Osteoblast (primary cell): Measurements from ENCODE around the gene CGNL1. TPM values are rescaled to one million over a fixed set of nuclear protein-coding genes. Genes with fewer than 3 reads are reported as not detected.

Source experiments
- DNase-seq: peaks from one replicate; pipeline ENCODE4 v3.0.0; 2011; ENCODE audit warnings: low spot score, mixed read lengths; ENCODE audit not compliant: insufficient read length; ENCODE audit errors: missing footprints
- H2AFZ ChIP-seq: 2 replicates; pipeline ENCODE4 v1.6.0; 2011; ENCODE audit warnings: mild to moderate bottlenecking, low read length
- H3K27ac ChIP-seq: 2 replicates; pipeline ENCODE4 v1.5.1; 2011; ENCODE audit warnings: mild to moderate bottlenecking, low read depth, low read length, moderate library complexity
- H3K27me3 ChIP-seq: 2 replicates; pipeline ENCODE4 v1.6.0; 2012; ENCODE audit warnings: mild to moderate bottlenecking, control low read depth, inconsistent platforms, low read length, moderate library complexity; ENCODE audit not compliant: insufficient read depth
- H3K36me3 ChIP-seq: 2 replicates; pipeline ENCODE4 v1.5.1; 2011; ENCODE audit warnings: mild to moderate bottlenecking, low read length, control low read depth, moderate library complexity; ENCODE audit not compliant: insufficient read depth
- H3K4me1 ChIP-seq: 2 replicates; pipeline ENCODE4 v1.5.1; 2011; ENCODE audit warnings: mild to moderate bottlenecking, low read length, control low read depth, moderate library complexity; ENCODE audit not compliant: insufficient read depth
- H3K4me2 ChIP-seq: 2 replicates; pipeline ENCODE4 v1.6.0; 2011; ENCODE audit warnings: mild to moderate bottlenecking, low read length; ENCODE audit not compliant: insufficient read depth
- H3K4me3 ChIP-seq: fragments of 200-600 bp; sonication (generic); 3 replicates; pipeline ENCODE4 v1.5.1; 2012; ENCODE audit warnings: mild to moderate bottlenecking, low read length, inconsistent platforms; ENCODE audit not compliant: insufficient read depth
- H3K79me2 ChIP-seq: 2 replicates; pipeline ENCODE4 v1.6.0; 2012; ENCODE audit warnings: mild to moderate bottlenecking, low read length, control low read depth, inconsistent platforms; ENCODE audit not compliant: insufficient read depth
- H3K9me3 ChIP-seq: 2 replicates; pipeline ENCODE4 v1.5.1; 2011; ENCODE audit warnings: low read depth, low read length, control low read depth
- H4K20me1 ChIP-seq: 2 replicates; pipeline ENCODE4 v1.6.0; 2012; ENCODE audit warnings: mild to moderate bottlenecking, low read length, control low read depth; ENCODE audit not compliant: insufficient read depth
- total RNA-seq: library from RNA; depleted of rRNA; stranded (reverse); fragments of >200 nt; gene quantifications from 2 replicates; pipeline ENCODE4 v1.2.3, GENCODE V29; 2012
- TF ChIP-seq, protein P1 (sequence below): IDR thresholded peaks from 2 replicates; pipeline ENCODE4 v1.5.1; 2011; ENCODE audit warnings: mild to moderate bottlenecking, low read depth, low read length, moderate library complexity; ENCODE audit errors: extremely low read depth

Gene CGNL1
- total RNA-seq, 1 donor, result 1.1 TPM

DNA sequence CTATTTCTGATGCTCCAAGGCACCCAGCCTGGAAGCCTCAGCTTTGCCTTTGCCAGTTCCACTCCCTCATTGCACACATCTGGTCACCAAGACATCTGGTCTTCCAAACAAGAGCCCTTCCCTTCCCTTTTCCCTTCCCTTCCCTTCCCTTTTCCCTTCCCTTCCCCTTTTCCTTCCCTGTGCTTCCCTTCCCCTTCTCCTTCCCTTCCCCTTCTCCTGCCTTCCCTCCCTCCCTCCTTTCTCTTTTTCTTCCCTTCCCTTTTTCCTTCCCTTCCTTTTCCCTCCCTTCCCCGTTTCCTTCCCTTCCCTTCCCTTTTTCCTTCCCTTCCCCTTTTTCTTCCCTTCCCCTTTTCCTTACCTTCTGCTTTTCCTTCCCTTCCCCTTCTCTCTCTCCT lies 2.4 kb upstream of the CGNL1 start:
- peaks cover 48% of the 10 kb centered on the region for H3K27me3 ChIP-seq
- no peak overlapping the region for H3K27ac ChIP-seq
- no peak overlapping the region for H3K4me3 ChIP-seq
- TF ChIP-seq, protein P1, sequence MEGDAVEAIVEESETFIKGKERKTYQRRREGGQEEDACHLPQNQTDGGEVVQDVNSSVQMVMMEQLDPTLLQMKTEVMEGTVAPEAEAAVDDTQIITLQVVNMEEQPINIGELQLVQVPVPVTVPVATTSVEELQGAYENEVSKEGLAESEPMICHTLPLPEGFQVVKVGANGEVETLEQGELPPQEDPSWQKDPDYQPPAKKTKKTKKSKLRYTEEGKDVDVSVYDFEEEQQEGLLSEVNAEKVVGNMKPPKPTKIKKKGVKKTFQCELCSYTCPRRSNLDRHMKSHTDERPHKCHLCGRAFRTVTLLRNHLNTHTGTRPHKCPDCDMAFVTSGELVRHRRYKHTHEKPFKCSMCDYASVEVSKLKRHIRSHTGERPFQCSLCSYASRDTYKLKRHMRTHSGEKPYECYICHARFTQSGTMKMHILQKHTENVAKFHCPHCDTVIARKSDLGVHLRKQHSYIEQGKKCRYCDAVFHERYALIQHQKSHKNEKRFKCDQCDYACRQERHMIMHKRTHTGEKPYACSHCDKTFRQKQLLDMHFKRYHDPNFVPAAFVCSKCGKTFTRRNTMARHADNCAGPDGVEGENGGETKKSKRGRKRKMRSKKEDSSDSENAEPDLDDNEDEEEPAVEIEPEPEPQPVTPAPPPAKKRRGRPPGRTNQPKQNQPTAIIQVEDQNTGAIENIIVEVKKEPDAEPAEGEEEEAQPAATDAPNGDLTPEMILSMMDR, result no peak
- peaks cover 6% of the 10 kb centered on the region for H3K4me1 ChIP-seq
- H4K20me1 ChIP-seq, result no peaks in the 10 kb centered on the region
- no peak overlapping the region for H3K4me2 ChIP-seq
- H2AFZ ChIP-seq, result no peak overlapping the region
- H3K36me3 ChIP-seq, result no peaks in the 10 kb centered on the region
- no peaks in the 10 kb centered on the region for H3K9me3 ChIP-seq
- no peaks in the 10 kb centered on the region for H3K79me2 ChIP-seq
- no peak for DNase-seq

DNA sequence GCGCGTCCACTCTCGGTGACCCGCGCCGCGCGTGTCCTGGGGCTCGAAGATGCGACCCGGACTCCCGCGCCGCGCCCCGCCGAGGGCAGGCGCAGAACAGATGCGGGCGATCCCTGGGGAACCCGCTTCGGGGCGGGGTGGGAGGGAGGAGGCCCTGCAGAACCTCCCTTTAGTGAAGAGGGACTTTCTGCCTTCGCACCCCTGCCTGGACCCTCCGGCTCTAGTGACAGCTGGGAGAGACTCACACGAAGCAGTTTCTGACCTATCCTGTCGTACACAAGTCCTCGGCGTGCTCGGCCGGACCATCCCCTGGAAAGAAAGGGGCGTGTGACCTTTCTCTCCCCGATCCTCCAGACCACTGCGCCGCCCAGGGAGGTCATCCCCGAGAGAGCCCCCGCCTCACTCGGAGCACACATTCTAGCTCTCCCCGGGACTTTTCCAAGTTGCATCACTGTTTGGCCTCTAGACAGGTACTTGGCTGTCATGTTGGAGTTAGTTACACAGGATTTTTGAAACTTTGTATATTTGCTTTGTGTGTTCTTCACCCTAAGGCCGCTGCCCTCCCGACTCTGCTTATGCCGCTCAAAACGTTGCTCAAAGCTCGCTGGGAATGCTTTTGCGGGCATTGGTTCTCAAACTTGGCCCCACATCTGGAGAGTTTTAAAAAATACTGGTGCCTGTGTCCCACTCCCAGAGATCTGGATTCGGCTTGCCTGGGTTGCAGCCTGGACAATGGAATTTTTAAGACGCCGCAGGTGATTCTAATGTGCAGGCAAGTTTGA lies 582 bp downstream of the CGNL1 start:
- DNase-seq, result peak; percentile 87
- no peaks in the 10 kb centered on the region for H3K36me3 ChIP-seq
- H3K27me3 ChIP-seq, result peaks cover 76% of the 10 kb centered on the region
- H2AFZ ChIP-seq, result peak overlapping the region; percentile 51
- H4K20me1 ChIP-seq, result no peaks in the 10 kb centered on the region
- no peaks in the 10 kb centered on the region for H3K9me3 ChIP-seq
- H3K4me3 ChIP-seq, result peak overlapping the region; percentile 65
- H3K4me1 ChIP-seq, result peaks cover 6% of the 10 kb centered on the region
- H3K79me2 ChIP-seq, result no peaks in the 10 kb centered on the region
- no peak overlapping the region for H3K27ac ChIP-seq
- TF ChIP-seq, protein P1, result no peak
- peak overlapping the region; percentile 86 for H3K4me2 ChIP-seq

DNA sequence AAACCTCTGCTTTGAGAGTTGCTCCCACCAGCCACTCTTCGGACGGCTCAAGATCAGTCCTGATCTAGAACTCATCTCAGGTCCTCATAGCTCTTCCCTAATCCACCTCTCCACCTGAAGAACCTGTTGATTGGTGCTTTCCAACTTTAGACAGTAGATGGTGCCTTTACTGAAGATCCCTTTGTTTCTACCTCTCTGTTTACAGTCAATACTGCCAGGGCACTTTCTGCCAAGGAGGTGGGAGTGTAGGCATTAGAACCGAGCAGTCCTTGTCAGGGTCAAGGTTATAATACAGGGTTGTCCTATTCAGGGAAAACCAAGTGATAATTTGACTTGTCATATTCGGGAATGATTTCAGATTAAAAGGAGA lies 1.2 kb downstream of the CGNL1 start:
- no peak for DNase-seq
- Histone ChIP-seq H3K36me3 (no peaks in the 10 kb centered on the region), H3K4me2 (peak overlapping the region; percentile 86), H3K27ac (no peak overlapping the region), H4K20me1 (no peaks in the 10 kb centered on the region), H2AFZ (no peak overlapping the region), H3K27me3 (peaks cover 79% of the 10 kb centered on the region), H3K79me2 (no peaks in the 10 kb centered on the region), H3K9me3 (no peaks in the 10 kb centered on the region), H3K4me3 (no peak overlapping the region), H3K4me1 (peaks cover 6% of the 10 kb centered on the region)
- TF ChIP-seq, protein P1, result no peak

DNA sequence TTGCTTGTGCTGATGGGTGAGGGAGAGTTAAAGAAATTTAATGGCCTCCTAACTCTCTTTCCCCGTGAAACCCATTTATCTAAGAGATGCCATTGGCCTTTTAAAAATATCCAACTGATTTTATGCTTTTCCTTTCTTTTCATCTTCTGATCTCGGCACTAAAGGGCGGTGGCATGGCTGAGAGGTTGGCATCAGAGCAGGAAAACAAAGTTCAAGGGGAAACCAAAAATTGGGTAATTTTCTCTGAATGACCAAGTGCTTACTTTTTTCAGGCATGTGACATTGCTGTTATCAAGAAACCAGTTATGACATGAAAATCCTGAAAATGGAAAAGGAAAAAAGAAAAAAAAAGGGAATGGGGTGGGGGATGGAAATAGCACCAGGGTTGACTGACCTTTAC lies 3.2 kb downstream of the CGNL1 start:
- Histone ChIP-seq H3K79me2 (no peaks in the 10 kb centered on the region), H3K9me3 (no peaks in the 10 kb centered on the region), H3K4me1 (peaks cover 6% of the 10 kb centered on the region), H3K4me3 (no peak overlapping the region), H3K27ac (no peak overlapping the region), H3K27me3 (peaks cover 66% of the 10 kb centered on the region), H3K36me3 (no peaks in the 10 kb centered on the region), H2AFZ (no peak overlapping the region), H4K20me1 (no peaks in the 10 kb centered on the region), H3K4me2 (no peak overlapping the region)
- DNase-seq, result no peak
- TF ChIP-seq, protein P1, result no peak
